Measurements from ENCODE around the gene LAMA4. TPM values are rescaled to one million over a fixed set of nuclear protein-coding genes. Genes with fewer than 3 reads are reported as not detected.

The LAMA4 gene
- total and polyA plus RNA-seq, 2 of the 13 experiments (the other 11 are each of a cell fraction or from before 2014, with no cell fraction given) = not detected

GRCh38 chr6:112154711-112155110 lies 99.7 kb downstream of the LAMA4 start (continued):
- TF ChIP-seq ZNF546 (CRISPR knock-in tag; conservative IDR thresholded peaks at IDR 0.05) (no peak), ZNF20 (CRISPR knock-in tag; IDR thresholded peaks at IDR 0.05) (no peak), ZNF235 (CRISPR knock-in tag; IDR thresholded peaks at IDR 0.05; ENCODE audit: borderline replicate concordance) (no peak), HOXD1 (CRISPR knock-in tag; IDR thresholded peaks at IDR 0.05) (no peak)

- no peaks in the 10 kb centered on the region for H3K36me3 ChIP-seq (replicated peaks in 1 of 2; ENCODE audit: control insufficient read depth in 1 of 2, insufficient read depth in 2 of 2, low read length in 2 of 2)
- CTCF ChIA-PET (ENCODE audit: low intra/inter-chr PET ratio, low total read pairs) = no interaction called here
- no peaks in the 10 kb centered on the region for H3K27me3 ChIP-seq (ENCODE audit: control insufficient read depth in 1 of 2, insufficient read depth in 2 of 2, low read length in 2 of 2)
- intact Hi-C loops (cut with micrococcal nuclease; ENCODE audit: unreplicated experiment) = no loop called here
- no TSS peak for BruUV-seq (replicated peaks)
- H3K27ac ChIP-seq (ENCODE audit: extremely low read length, insufficient read depth, low read length) = no peak overlapping the region
- H3K4me2 ChIP-seq (ENCODE audit: low read depth, low read length) = no peak overlapping the region
- no peaks in the 10 kb centered on the region for H3K4me1 ChIP-seq (ENCODE audit: insufficient read depth, low read length)
- H3K79me2 ChIP-seq (ENCODE audit: insufficient read depth, low read length) = no peaks in the 10 kb centered on the region
- in situ Hi-C loops (cut with HindIII; ENCODE audit: extremely low pct_ligation_motif_present, low pct_unique_long_range_greater_than_20kb) = loop anchor here (25.0 kb wide), 1 partner anchor 442 kb away; no protein-coding TSS in a partner anchor
- FAIRE-seq (peak; percentile 55), ATAC-seq (no peak), DNase-seq (ENCODE audit: low spot score) (no peak)
- H2AFZ ChIP-seq (ENCODE audit: low read length) = no peak overlapping the region
- H3K9me3 ChIP-seq (ENCODE audit: low read length) = no peaks in the 10 kb centered on the region
- POLR2A ChIA-PET = no interaction called here
- no peak overlapping the region for H3K4me3 ChIP-seq (replicated peaks in 1 of 3; ENCODE audit: insufficient read depth in 1 of 3, low read depth in 2 of 3, low read length in 3 of 3)
- 10% methylated on average over 5 of the region's 5 CpGs for WGBS (ENCODE audit: low lambda C conversion rate)
- H4K20me1 ChIP-seq (ENCODE audit: insufficient read depth, low read length) = no peaks in the 10 kb centered on the region
- H3K9ac ChIP-seq (ENCODE audit: insufficient read depth, low read depth, low read length) = no peak overlapping the region
- TF ChIP-seq PTBP1 (IDR thresholded peaks at IDR 0.05; ENCODE audit: low read depth, low read length, poor library complexity, severe bottlenecking) (no peak), ZNF841 (CRISPR knock-in tag; IDR thresholded peaks at IDR 0.05; ENCODE audit: borderline replicate concordance) (no peak), ETV6 (CRISPR knock-in tag; conservative IDR thresholded peaks at IDR 0.05) (no peak), ARID4A (CRISPR knock-in tag; IDR thresholded peaks at IDR 0.05; ENCODE audit: borderline replicate concordance) (no peak), RARG (CRISPR knock-in tag; IDR thresholded peaks at IDR 0.05; ENCODE audit: low read depth) (no peak), POLR2A (IDR thresholded peaks at IDR 0.05; ENCODE audit: insufficient read depth in 1 of 2, low read depth in 2 of 2, low read length in 2 of 2) (no peak), ZNF891 (CRISPR knock-in tag; IDR thresholded peaks at IDR 0.05) (no peak), GATAD2A (CRISPR knock-in tag; IDR thresholded peaks at IDR 0.05) (no peak), ZNF501 (CRISPR knock-in tag; IDR thresholded peaks at IDR 0.05) (no peak), ZNF34 (CRISPR knock-in tag; IDR thresholded peaks at IDR 0.05; ENCODE audit: borderline replicate concordance) (no peak), TSC22D2 (CRISPR knock-in tag; IDR thresholded peaks at IDR 0.05; ENCODE audit: borderline replicate concordance) (no peak), PRDM10 (CRISPR knock-in tag; IDR thresholded peaks at IDR 0.05; ENCODE audit: low read depth) (no peak), ZNF776 (CRISPR knock-in tag; IDR thresholded peaks at IDR 0.05) (no peak)
Measured at GRCh38 chr6:112153926-112154607, 100.3 kb downstream of the LAMA4 start.
